HG02678 (cell line): Measurements from ENCODE around the gene FOXP4.

Source experiments
- ATAC-seq: cut with Tn5 transposase; IDR thresholded peaks from one replicate; pipeline ENCODE4 v1.9.1; 2021; ENCODE audit warnings: mild to moderate bottlenecking, moderate library complexity; ENCODE audit not compliant: unreplicated experiment

Gene FOXP4

DNA sequence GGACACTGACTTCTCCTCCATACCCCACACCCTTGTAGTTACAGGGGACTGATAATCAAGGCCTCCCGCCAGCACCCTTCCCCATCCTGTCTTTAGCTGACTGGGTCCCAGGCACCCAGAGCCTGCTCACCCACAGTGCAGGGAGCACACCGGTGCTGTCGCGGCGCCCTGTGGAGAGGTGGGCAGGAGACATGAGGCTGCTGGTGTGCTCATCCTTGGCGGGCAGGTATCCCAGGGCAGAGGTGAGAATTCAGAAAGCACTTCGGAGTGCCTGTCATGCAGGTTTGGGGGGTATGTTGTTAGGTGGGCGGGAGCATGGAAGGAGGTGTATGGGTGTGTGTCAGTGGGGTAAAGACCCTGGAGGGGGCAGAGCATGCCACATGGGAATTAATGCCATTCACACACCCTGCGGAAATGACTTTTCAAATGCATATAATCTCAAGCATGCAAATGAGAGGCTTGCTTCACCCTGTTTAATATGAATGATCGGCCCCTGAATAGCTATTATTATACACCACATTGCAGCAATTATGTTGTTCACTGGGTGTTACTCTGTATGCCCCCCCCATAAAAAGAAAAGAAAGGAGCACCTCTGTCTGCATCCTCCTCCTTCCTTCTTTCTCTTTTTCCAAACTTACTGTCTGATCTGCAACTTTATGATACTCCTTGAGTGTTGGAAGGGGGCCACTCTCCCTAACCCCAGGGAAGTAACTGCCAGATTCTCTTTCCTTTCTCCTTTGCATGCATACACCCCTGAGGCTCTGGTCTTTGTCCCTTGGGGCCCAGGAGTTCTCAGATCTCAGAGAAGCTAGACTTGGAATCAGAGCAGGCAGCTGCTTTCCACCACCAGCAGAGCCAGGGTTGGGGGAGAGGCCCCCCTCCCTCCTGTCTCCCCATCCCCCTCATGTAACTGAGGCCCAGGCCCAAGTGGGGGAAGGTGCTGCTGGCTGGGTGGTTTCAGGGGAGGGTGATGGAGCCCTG lies 16.0 kb downstream of the FOXP4 start:
- no peak for ATAC-seq

- ATAC-seq: no peak
Measured at GRCh38 chr6:41563060-41563776, 17.0 kb downstream of the FOXP4 start.

- no peak for ATAC-seq
Measured at GRCh38 chr6:41564448-41565142, 18.4 kb downstream of the FOXP4 start.

DNA sequence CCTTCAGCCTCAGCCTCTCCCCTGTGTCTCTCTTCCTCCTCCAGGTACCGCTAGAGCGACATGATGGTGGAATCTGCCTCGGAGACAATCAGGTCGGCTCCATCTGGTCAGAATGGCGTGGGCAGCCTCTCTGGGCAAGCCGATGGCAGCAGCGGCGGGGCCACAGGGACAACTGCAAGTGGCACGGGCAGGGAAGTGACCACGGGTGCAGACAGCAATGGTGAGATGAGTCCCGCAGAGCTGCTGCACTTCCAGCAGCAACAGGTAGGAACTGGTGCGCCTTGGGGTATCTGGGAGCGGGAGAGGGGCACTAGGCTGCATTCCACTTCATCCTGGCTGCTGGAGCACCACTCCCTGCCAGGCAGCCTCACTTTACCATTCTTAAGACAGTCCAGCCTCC lies 19.5 kb downstream of the FOXP4 start:
- no peak for ATAC-seq

- ATAC-seq: no peak
Measured at GRCh38 chr6:41566961-41567360, 20.8 kb downstream of the FOXP4 start.

- ATAC-seq: no peak
Measured at GRCh38 chr6:41567684-41568083, 21.5 kb downstream of the FOXP4 start.

GRCh38 chr6:41568202-41568584 lies 22.0 kb downstream of the FOXP4 start:
- no peak for ATAC-seq

GRCh38 chr6:41568585-41569384 lies 22.6 kb downstream of the FOXP4 start:
- ATAC-seq: no peak

GRCh38 chr6:41570259-41570615 lies 24.1 kb downstream of the FOXP4 start:
- ATAC-seq: no peak

- no peak for ATAC-seq
Measured at GRCh38 chr6:41571021-41571780, 25.0 kb downstream of the FOXP4 start.

- no peak for ATAC-seq
Measured at GRCh38 chr6:41572613-41573012, 26.4 kb downstream of the FOXP4 start.

- ATAC-seq: no peak
Measured at GRCh38 chr6:41573276-41573675, 27.1 kb downstream of the FOXP4 start.

- no peak for ATAC-seq
Measured at GRCh38 chr6:41573985-41574384, 27.8 kb downstream of the FOXP4 start.

- no peak for ATAC-seq
Measured at GRCh38 chr6:41575598-41575997, 29.4 kb downstream of the FOXP4 start.

DNA sequence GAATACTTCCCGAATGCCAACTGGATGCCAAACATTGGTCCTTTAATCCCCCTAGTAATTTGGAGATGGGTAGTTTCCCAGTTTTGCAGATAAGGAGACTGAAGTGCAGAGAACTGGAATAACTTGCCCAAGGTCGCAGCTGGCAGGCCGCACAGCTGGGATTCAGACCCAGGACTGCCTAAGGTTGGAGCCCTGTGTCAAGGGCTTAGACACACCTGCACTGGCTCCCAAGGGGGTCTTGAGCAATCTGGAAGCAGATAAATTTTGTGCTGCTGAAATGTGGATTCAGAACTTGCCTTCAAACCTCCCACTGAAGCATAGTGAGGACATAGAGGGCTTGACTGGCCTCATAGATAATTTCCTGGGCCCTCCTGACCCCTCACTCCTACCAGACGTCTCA lies 30.5 kb downstream of the FOXP4 start:
- no peak for ATAC-seq

DNA sequence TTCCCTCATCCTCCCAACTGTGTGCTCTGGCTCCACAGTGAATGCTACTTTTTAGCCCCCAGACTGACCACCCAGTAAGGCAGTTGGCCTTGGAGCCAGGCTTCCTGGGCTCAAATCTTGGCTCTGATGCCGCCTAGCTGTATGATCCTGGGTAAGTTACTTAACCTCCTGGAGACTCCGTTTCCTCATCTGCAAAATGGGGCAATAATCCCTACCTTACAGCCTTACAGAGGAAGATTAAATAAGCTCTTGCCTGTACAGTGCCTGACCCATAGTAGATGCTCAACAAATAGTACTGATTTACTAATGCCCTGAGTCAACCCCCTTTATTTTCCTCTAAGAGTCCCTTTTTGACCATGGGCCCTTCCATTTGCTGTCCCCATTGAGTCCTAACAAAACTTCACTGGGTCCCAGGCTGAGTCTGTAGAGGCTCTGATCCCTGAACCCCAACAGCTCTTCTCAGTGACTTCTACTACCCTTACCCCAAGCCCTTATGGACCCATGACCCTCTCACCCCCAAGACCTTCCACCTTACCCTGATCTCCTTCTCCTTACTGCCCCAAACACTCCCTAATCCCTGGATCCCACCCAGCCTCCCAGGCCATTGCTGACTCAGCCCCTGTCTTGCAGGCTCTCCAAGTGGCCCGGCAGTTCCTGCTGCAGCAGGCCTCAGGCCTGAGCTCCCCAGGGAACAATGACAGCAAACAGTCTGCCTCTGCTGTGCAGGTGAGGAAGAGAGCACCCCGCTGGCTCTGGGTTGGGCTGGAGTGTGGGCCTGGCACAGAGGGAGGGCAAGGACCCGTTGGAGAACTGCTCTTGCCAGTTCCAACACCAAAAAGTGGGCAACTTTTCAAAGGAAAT lies 31.4 kb downstream of the FOXP4 start:
- ATAC-seq: no peak

GRCh38 chr6:41578217-41579087 lies 32.3 kb downstream of the FOXP4 start:
- no peak for ATAC-seq

GRCh38 chr6:41579088-41579610 lies 33.0 kb downstream of the FOXP4 start:
- no peak for ATAC-seq
